COLO829 (cell line): ENCODE measurements around the gene LXN.

Experiments used
- DNase-seq: peaks from one replicate; pipeline ENCODE4 v3.0.0; 2012; ENCODE audit warnings: low spot score

Gene LXN

DNA sequence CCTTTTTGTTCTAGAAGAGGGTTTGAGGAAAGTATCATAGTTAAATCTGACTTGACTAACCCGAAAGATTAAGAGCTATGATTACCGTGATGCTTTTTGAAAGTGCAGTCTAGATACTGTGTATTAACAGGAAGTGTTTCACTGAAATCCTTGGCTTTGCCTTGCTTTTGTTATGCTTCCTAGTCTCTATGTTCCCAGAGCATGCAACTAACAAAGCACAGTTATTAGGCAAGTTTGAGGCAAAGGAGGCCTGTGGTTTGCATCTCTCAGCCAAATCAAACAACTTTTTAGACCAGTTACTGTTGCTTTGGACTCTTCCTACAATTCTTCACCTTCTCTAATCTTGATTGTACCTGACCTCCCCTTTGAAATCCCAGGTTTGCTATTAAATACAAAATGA, 3.9 kb downstream of the LXN start:
- DNase-seq: no peak

DNA sequence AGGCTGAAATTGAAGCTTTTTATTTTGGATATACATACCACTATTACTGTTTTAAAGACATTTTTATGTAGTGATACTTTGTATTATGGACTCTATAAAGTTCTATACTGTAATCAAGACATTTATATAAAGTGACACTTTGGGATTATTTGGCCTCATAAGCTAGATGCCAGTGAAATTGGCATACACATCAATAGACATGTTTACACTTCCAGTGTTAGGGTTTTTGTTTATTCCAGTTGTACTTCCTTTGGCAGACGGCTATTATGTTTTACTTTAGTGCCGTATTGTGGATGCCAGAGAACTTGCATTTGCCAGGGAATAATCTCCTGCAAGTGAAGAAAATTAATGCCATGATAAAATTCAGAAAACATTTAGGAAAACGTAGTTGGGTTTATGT, 6.0 kb downstream of the LXN start:
- no peak for DNase-seq

GRCh38 chr3:158663832-158664231, 8.6 kb downstream of the LXN start:
- no peak for DNase-seq

- DNase-seq: no peak
These were observed 9.2 kb downstream of the LXN start for GRCh38 chr3:158663246-158663645.

DNA sequence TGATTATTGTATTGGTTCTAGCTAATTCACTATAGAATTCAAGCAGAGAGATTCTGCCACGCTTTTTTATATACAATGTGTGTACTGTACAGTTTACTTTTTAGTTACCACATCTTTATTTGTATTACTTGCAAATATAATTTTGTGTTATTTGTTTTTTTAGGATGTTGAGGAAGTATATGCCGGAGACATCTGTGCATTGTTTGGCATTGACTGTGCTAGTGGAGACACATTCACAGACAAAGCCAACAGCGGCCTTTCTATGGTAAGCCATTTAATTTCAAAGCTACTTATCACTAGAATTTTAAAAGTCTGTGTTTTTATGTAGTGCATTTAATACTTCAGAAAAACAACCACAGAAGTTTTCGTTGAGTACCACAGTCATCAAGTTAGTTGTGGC, 11.7 kb downstream of the LXN start:
- DNase-seq: no peak

DNA sequence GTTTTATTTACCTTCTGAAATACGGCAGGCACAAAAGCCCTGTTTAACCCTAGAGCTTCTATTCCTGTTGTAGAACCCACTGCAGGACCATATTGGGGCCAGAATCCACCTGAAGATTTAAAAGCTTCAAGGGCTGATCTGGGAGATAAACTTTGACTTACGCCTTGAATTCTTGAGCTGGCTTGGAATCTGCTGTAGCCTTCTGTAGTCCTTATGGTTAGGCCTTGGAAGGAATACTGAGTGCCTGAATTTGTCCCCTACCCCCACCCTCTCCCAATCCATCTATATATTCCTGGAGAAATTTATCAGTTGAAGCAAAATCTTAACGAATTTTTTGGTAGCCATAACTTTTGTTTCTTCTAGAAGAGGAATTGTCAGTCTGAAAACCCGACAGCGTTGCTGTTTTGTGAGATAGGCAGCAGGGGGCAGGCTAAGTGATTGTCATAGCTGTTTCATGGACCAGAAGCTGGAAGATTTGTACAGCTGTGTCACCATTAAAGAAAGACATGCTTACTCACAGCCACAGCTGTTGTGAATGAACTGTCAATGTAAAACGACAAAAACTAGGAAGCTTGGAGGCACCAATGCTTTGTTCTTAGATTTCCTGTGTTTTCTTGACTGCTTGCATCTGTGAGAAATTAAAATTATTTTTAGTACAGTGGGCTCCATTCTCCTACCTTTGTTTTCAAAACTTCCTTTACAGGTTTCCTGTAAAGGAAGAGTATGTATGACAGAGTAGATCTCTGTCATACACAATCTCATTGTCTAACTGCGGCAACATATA, 12.8 kb downstream of the LXN start:
- DNase-seq: peak; percentile 72

DNA sequence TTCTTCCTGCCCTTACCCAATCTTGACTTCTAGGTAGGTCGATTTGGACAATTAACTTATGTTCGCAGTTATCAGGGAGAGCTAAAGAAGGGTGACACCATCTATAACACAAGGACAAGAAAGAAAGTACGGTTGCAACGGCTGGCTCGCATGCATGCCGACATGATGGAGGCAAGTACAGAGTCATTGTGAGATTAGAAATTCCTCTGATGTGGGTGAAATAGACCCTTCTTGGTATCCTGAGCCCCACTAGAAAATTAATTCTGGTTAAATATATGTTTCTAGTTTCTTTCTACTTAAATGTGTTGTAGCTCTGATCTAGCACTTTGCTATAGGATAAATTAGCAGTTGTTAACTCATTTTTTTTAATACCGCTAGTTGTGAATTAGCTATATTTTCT, 13.6 kb downstream of the LXN start:
- DNase-seq: no peak

DNA sequence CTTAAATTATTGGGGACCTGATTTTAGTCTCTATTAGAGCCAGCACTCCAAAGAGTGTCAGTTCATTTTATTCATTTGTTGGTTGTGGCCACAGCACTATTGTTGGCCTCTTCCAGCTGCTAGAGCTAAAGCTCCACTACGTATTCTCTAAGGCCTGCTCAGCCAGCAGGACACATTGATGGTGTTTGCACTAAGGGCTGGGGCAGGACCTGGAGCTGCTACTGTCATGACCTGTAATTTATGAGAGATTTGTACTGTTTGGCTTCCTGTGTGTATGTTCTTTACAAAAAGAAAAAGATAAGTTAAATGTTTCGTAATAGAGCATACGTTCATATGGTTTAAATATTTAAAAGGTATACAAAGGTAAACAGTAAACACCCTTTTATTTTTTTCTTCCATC, 20.0 kb downstream of the LXN start:
- no peak for DNase-seq

DNA sequence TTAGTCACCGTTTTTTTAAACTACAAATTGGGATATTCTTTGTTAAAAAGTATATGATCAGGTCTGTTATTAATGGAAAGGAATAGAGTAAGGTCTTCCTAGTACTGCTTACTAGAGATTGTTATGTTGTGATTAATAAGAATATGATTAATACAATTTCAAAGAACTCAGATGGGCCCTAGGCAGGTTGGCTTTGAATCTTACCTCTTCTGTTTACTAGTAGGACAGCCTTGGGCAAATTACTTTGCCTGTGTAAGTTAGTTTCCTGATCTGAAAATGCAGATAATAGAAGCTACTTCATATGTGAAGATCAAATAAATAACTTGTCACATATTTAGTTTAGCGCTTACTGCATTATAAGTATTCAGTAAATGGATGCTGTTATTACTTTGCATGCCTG, 21.3 kb downstream of the LXN start:
- no peak for DNase-seq

GRCh38 chr3:158649791-158650190, 22.7 kb downstream of the LXN start:
- no peak for DNase-seq

DNA sequence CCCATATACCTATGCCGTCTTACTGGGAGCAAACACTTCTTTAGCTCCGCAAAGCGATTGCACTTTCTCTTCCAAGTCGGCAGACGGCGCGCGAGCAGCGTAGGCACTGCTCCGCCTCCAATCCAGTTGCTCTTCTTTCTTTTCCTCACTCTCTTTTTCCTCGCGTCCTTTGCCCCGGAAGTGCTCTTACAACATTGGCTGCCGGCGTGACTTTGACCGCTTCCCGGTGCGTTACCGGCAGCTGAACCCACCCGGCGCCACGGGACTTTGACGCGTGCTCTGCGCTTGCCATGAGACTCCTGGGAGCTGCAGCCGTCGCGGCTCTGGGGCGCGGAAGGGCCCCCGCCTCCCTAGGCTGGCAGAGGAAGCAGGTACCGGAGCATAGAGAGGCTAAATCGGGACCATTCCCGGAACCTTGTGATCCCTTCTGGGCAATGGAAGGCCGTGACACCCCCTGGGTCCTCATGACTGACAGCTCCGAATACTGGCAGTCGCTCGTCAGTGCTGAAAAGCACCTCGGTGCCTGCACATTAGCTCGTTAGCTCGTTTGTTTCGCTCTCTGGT, 28.0 kb downstream of the LXN start, which contains the start of gene GFM1:
TSS of gene GFM1 (plus strand) at position 183 of the 564 bp plus-strand sequence. CDS start at position 291, 108 bp downstream.
- peak; percentile 93 for DNase-seq

DNA sequence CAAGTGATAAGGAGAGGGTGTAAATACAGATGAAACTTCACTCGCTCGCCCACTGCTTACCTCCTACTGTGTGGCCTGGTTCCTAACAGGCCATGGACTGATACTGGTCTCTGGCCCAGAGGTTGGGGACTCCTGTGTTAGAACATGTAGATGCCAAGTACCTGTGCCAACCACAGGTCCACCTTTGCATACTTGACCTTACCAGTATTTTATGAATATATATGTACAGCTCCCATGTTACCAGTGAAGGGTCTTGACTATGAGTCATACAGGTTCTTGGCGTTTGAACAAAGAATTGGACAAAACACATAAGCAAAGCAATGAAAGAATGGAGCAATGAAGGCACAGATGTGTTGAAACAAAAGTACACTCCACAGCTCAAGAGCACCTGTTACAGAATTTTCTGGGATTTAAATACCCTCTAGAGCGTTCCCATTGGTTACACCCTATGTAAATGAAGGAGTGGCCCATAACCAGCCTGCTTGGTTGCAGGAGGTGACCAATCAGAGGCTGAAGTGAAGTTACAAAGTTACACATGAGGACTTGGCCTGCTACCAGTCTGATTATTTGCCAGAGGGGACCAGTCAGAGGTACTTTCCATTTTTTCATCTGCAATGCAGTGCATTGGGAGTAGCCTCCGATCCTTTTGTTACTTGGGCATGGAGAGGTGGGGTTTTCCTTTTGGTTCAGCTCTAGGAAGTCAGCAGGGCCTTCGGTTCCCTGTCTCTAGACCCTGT, 29.8 kb downstream of the LXN start:
- no peak for DNase-seq

DNA sequence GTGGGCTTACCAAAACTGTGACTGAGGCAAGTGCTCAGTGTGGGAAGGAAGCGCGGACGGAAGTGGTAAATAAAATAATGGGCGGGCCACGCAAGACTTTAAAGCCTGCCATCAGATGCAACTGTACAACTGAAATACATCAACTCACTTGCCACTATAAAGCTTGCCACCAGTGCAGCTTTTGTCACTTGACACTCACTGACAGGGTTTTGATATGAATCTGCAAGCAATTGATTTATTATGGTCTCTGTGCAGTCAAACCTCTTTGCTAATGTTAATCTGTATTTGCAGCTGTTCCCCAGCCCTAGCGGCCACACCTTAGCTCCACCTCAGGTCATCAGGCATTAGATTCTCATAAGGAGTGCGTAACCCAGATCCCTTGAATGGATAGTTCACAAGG, 30.4 kb downstream of the LXN start:
- DNase-seq: no peak

GRCh38 chr3:158640646-158641045, 31.8 kb downstream of the LXN start:
- no peak for DNase-seq

- no peak for DNase-seq
These were observed 40.5 kb downstream of the LXN start for GRCh38 chr3:158631981-158632380.

GRCh38 chr3:158625881-158626280, 46.6 kb downstream of the LXN start:
- peak; percentile 44 for DNase-seq

GRCh38 chr3:158617982-158618875, 54.2 kb downstream of the LXN start:
- DNase-seq: no peak
